GM19372 (cell line): ENCODE data around the gene GMDS.

Source experiments
- ATAC-seq: cut with Tn5 transposase; IDR thresholded peaks from one replicate; pipeline ENCODE4 v1.9.1; 2021; ENCODE audit warnings: mild to moderate bottlenecking, low read depth, moderate library complexity; ENCODE audit not compliant: unreplicated experiment

Gene GMDS

GRCh38 chr6:1652842-1653241 is 592.6 kb downstream of the GMDS start:
- ATAC-seq = no peak

- ATAC-seq = no peak
These were observed 594.0 kb downstream of the GMDS start for GRCh38 chr6:1651362-1651761.

GRCh38 chr6:1645466-1646185 is 599.8 kb downstream of the GMDS start:
- no peak for ATAC-seq

- ATAC-seq = no peak
These were observed 600.8 kb downstream of the GMDS start for GRCh38 chr6:1644516-1645060.

GRCh38 chr6:1643830-1644445 is 601.5 kb downstream of the GMDS start:
- no peak for ATAC-seq

GRCh38 chr6:1643111-1643510 is 602.3 kb downstream of the GMDS start:
- no peak for ATAC-seq

GRCh38 chr6:1641343-1641885 is 604.0 kb downstream of the GMDS start:
- ATAC-seq = no peak

- no peak for ATAC-seq
These were observed 604.9 kb downstream of the GMDS start for GRCh38 chr6:1640476-1640875.

- no peak for ATAC-seq
These were observed 606.0 kb downstream of the GMDS start for GRCh38 chr6:1639430-1639829.

- ATAC-seq = no peak
These were observed 608.2 kb downstream of the GMDS start for GRCh38 chr6:1636971-1637871.

GRCh38 chr6:1636272-1636825 is 609.1 kb downstream of the GMDS start:
- no peak for ATAC-seq

- ATAC-seq = no peak
These were observed 609.9 kb downstream of the GMDS start for GRCh38 chr6:1635305-1636010.

- ATAC-seq = no peak
These were observed 611.3 kb downstream of the GMDS start for GRCh38 chr6:1634081-1634480.

GRCh38 chr6:1633366-1634021 is 611.9 kb downstream of the GMDS start:
- ATAC-seq = no peak

- no peak for ATAC-seq
These were observed 614.2 kb downstream of the GMDS start for GRCh38 chr6:1631251-1631650.

GRCh38 chr6:1630771-1631217 is 614.6 kb downstream of the GMDS start:
- ATAC-seq = no peak

GRCh38 chr6:1630212-1630770 is 615.1 kb downstream of the GMDS start:
- ATAC-seq = no peak

GRCh38 chr6:1629316-1629715 is 616.1 kb downstream of the GMDS start:
- ATAC-seq = no peak
